Gastrocnemius medialis (tissue), 4 donors: ENCODE results near the gene ZBTB1.

Source experiments
- POLR2A ChIP-seq, 2 donors: fragments of 450-650 bp; IDR thresholded peaks; one replicate each; pipeline ENCODE4 v1.6.1; 2017; ENCODE audit warnings: antibody characterized with exemption in 2 of 2, mild to moderate bottlenecking in 2 of 2, moderate library complexity in 2 of 2
- TF ChIP-seq, protein P1 (sequence below), 5 experiments: fragments of 450-650 bp in 3 of 5; fragments of 200-600 bp in 2 of 5; sonication (generic) in 2 of 5; IDR thresholded peaks in 4 of 5; conservative IDR thresholded peaks in 1 of 5; 1 replicate in 4 of 5; 2 replicates in 1 of 5; pipeline ENCODE4 v1.5.1; 2016 to 2019; ENCODE audit warnings: antibody characterized with exemption in 5 of 5, mild to moderate bottlenecking in 3 of 5, moderate library complexity in 3 of 5

DNA sequence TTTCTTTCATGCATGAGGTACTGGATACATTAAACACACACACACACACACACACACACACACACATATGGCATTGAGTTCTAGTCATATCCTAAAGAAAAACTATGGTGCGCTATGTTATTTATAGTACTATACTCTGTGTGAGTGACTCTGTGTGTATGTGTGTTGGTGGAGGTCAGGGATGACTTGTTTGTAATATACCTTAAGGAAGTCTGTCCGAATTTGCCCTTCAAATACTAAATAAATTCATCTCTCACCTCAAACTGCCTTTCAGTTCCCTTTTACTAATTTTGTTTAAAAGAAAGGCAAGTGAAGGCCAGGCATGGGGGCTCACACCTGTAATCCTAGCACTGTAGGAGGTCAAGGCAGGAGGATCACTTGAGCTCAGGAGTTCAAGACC is 41.4 kb upstream of the ZBTB1 start:
- TF ChIP-seq, protein P1, sequence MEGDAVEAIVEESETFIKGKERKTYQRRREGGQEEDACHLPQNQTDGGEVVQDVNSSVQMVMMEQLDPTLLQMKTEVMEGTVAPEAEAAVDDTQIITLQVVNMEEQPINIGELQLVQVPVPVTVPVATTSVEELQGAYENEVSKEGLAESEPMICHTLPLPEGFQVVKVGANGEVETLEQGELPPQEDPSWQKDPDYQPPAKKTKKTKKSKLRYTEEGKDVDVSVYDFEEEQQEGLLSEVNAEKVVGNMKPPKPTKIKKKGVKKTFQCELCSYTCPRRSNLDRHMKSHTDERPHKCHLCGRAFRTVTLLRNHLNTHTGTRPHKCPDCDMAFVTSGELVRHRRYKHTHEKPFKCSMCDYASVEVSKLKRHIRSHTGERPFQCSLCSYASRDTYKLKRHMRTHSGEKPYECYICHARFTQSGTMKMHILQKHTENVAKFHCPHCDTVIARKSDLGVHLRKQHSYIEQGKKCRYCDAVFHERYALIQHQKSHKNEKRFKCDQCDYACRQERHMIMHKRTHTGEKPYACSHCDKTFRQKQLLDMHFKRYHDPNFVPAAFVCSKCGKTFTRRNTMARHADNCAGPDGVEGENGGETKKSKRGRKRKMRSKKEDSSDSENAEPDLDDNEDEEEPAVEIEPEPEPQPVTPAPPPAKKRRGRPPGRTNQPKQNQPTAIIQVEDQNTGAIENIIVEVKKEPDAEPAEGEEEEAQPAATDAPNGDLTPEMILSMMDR (IDR thresholded peaks at IDR 0.05 in 4 of 5, conservative IDR thresholded peaks at IDR 0.05 in 1 of 5): no peak
- TF ChIP-seq POLR2A (IDR thresholded peaks at IDR 0.05): no peak
